K562 (cell line): ENCODE results near the gene GSS. TPM values are rescaled to one million over a fixed set of nuclear protein-coding genes. Genes with fewer than 3 reads are reported as not detected.

Experiments used
- EHMT2 ChIP-seq: fragments of 450-650 bp; IDR thresholded peaks from 2 replicates; pipeline ENCODE4 v1.6.1; 2018; ENCODE audit warnings: antibody characterized with exemption
- EP400 ChIP-seq: fragments of 450-650 bp; IDR thresholded peaks from 2 replicates; pipeline ENCODE4 v1.6.1; 2017; ENCODE audit warnings: antibody characterized with exemption, mild to moderate bottlenecking, moderate library complexity
- FOXO4 ChIP-seq: fragments of 450-650 bp; formaldehyde crosslinking; IDR thresholded peaks from 2 replicates; pipeline ENCODE4 v1.4.0; 2020; ENCODE audit warnings: mild to moderate bottlenecking, moderate library complexity
- HLTF ChIP-seq: fragments of 450-650 bp; IDR thresholded peaks from 2 replicates; pipeline ENCODE4 v1.6.1; 2016
- LEF1 ChIP-seq: fragments of 450-650 bp; IDR thresholded peaks from 2 replicates; pipeline ENCODE4 v1.6.1; 2016; ENCODE audit warnings: mild to moderate bottlenecking
- NFXL1 ChIP-seq: fragments of 450-650 bp; formaldehyde crosslinking; IDR thresholded peaks from 2 replicates; pipeline ENCODE4 v1.4.0; 2021; ENCODE audit warnings: mild to moderate bottlenecking
- SAP30 ChIP-seq: fragments of 200-600 bp; sonication (generic); IDR thresholded peaks from 2 replicates; pipeline ENCODE4 v1.6.1; 2012; ENCODE audit warnings: borderline replicate concordance, low read depth, mild to moderate bottlenecking, moderate library complexity, low read length, control low read depth, inconsistent platforms; ENCODE audit not compliant: insufficient read depth, poor library complexity, severe bottlenecking
- SMAD2 ChIP-seq: fragments of 150-350 bp; IDR thresholded peaks from 2 replicates; pipeline ENCODE4 v1.6.1; 2014; ENCODE audit warnings: low read depth, mild to moderate bottlenecking, low read length
- SMARCA5 ChIP-seq: fragments of 450-650 bp; IDR thresholded peaks from 2 replicates; pipeline ENCODE4 v1.6.1; 2016
- SMARCB1 ChIP-seq: IDR thresholded peaks from 2 replicates; pipeline ENCODE4 v1.6.1; 2011; ENCODE audit warnings: improper control_type of control experiment, low read depth; ENCODE audit not compliant: insufficient read length
- SP2 ChIP-seq: IDR thresholded peaks from 2 replicates; pipeline ENCODE4 v1.6.1; 2011; ENCODE audit warnings: mild to moderate bottlenecking, low read depth, low read length, moderate library complexity; ENCODE audit not compliant: poor library complexity, severe bottlenecking; ENCODE audit errors: extremely low read depth
- UBTF ChIP-seq, 2 experiments: IDR thresholded peaks; 2 replicates each; pipeline ENCODE4 v1.6.1; 2012; ENCODE audit warnings: improper control_type of control experiment in 2 of 2, low read depth in 2 of 2, low read length in 2 of 2, borderline replicate concordance in 1 of 2
- ZBTB11 ChIP-seq, 3 experiments: fragments of 200-800 bp in 1 of 3; fragments of 250-450 bp in 1 of 3; fragments of 450-650 bp in 1 of 3; sonication (Bioruptor Pico) in 1 of 3; sonication (Bioruptor generic) in 1 of 3; formaldehyde crosslinking in 1 of 3; IDR thresholded peaks; 2 replicates each; pipeline versions ENCODE4 v1.6.1 to v1.8.0; 2016 to 2022; ENCODE audit warnings: mild to moderate bottlenecking in 2 of 3, missing genetic modification characterization in 2 of 3, missing compliant biosample characterization in 1 of 3, moderate library complexity in 1 of 3
- ZBTB9 ChIP-seq: fragments of 450-650 bp; formaldehyde crosslinking; IDR thresholded peaks from 2 replicates; pipeline ENCODE4 v1.4.0; 2020; ENCODE audit warnings: mild to moderate bottlenecking, moderate library complexity
- ZNF143 ChIP-seq: sonication (generic); formaldehyde crosslinking; IDR thresholded peaks from 2 replicates; pipeline ENCODE4 v1.9.0; 2022; ENCODE audit warnings: mild to moderate bottlenecking, missing genetic modification reagents
- ZNF263 ChIP-seq: sonication (generic); formaldehyde crosslinking; IDR thresholded peaks from 2 replicates; pipeline ENCODE4 v1.8.0; 2022; ENCODE audit warnings: mild to moderate bottlenecking, missing genetic modification reagents, borderline replicate concordance
- ZNF586 ChIP-seq: fragments of 450-650 bp; formaldehyde crosslinking; conservative IDR thresholded peaks from 2 replicates; pipeline ENCODE4 v1.4.0; 2020; ENCODE audit warnings: mild to moderate bottlenecking, moderate library complexity
- ZNF699 ChIP-seq: fragments of 250-450 bp; sonication (Bioruptor Pico); IDR thresholded peaks from 2 replicates; pipeline ENCODE4 v1.8.0; 2021; ENCODE audit warnings: mild to moderate bottlenecking, moderate library complexity; ENCODE audit not compliant: insufficient replicate concordance
- polyA plus RNA-seq, 8 experiments: library from polyadenylated mRNA; depleted of rRNA in 4 of 8; stranded (reverse) in 5 of 8; unstranded in 3 of 8; fragments of >200 nt; fragmentation: Nextera tagmentation in 2 of 8; fragmentation: Illumina TruSeq in 1 of 8; extraction: Ambion mirVana in 2 of 8; extraction: Trizol in 1 of 8; gene quantifications; 2 replicates each; pipeline versions ENCODE4 v1.2.1 to v1.2.3, GENCODE V29; 2011 to 2014; ENCODE audit warnings: inconsistent platforms in 1 of 8, missing spikeins in 1 of 8
- total RNA-seq, 7 experiments: library from RNA; depleted of rRNA in 6 of 7; stranded (reverse); fragments of >200 nt in 6 of 7; fragmentation: Illumina TruSeq in 2 of 7; extraction: Trizol in 2 of 7; gene quantifications; 2 replicates each; pipeline versions ENCODE4 v1.2.1 to v1.2.3, GENCODE V29; 2011 to 2021; ENCODE audit warnings: low replicate concordance in 1 of 7

Gene GSS
- total and polyA plus RNA-seq, 9 of the 15 experiments (the other 6 are each of a cell fraction or from before 2014, with no cell fraction given) = 18.4 to 165 (median 89.4) TPM

GRCh38 chr20:34954904-34955230 lies 739 bp downstream of the GSS start (continued):
- no peak for TF ChIP-seq ZNF263 (CRISPR knock-in tag)
- TF ChIP-seq SMAD2 = no peak
- TF ChIP-seq SMARCA5 = no peak
- TF ChIP-seq ZBTB11 (CRISPR knock-in tag; IDR thresholded peaks at IDR 0.05) = no peak
- no peak for TF ChIP-seq EHMT2
- no peak for TF ChIP-seq ZNF143 (CRISPR knock-in tag)
- TF ChIP-seq SMARCB1 = no peak
- TF ChIP-seq UBTF (IDR thresholded peaks at IDR 0.05; ENCODE audit: borderline replicate concordance in 1 of 2, low read depth in 2 of 2, low read length in 2 of 2) = 0 out of 4 replicates have a peak, but pooled peaks have one; percentile 23 to 54
- TF ChIP-seq HLTF = no peak
- no peak for TF ChIP-seq ZNF586 (CRISPR knock-in tag)
- peak; percentile 20; the same call in 1 of the 2 replicates for TF ChIP-seq EP400
- TF ChIP-seq NFXL1 = no peak
- TF ChIP-seq SP2 = no peak
- TF ChIP-seq SAP30 = peak; percentile 88
- TF ChIP-seq ZBTB9 = no peak
- TF ChIP-seq FOXO4 (CRISPR knock-in tag) = no peak
- TF ChIP-seq LEF1 = no peak
- TF ChIP-seq ZNF699 = no peak
